ENCODE results near the gene FGF14.
"Not testable (repeated sequence)": the region's sequence is repeated elsewhere in the genome, so short reads cannot be mapped to it uniquely, and the experiment has no call there.

Gene FGF14

GRCh38 chr13:102127153-102127552, 274.7 kb downstream of the FGF14 start:
- no peaks in the 10 kb centered on the region for H3K27me3 Mint-ChIP-seq
- intact Hi-C loops (cut with micrococcal nuclease), result no loop called here
- no peaks in the 10 kb centered on the region for H3K4me1 Mint-ChIP-seq (ENCODE audit: low read depth)
- H3K27ac Mint-ChIP-seq, result no peak overlapping the region
- no peaks in the 10 kb centered on the region for H3K9me3 Mint-ChIP-seq
- H3K4me3 Mint-ChIP-seq, result no peak overlapping the region
- no peaks in the 10 kb centered on the region for H3K36me3 Mint-ChIP-seq (ENCODE audit: low read depth)

- no peaks in the 10 kb centered on the region for H3K27me3 Mint-ChIP-seq
These were observed 279.7 kb downstream of the FGF14 start for GRCh38 chr13:102122147-102122546.

GRCh38 chr13:102117175-102117831, 284.5 kb downstream of the FGF14 start:
- Mint-ChIP-seq H3K27me3 (no peaks in the 10 kb centered on the region), H3K27ac (no peak overlapping the region), H3K4me3 (no peak overlapping the region), H3K9me3 (no peaks in the 10 kb centered on the region), H3K4me1 (ENCODE audit: low read depth) (no peaks in the 10 kb centered on the region), H3K36me3 (ENCODE audit: low read depth) (no peaks in the 10 kb centered on the region)
- intact Hi-C loops (cut with micrococcal nuclease), result no loop called here

More at GRCh38 chr13:102122147-102122546, 279.7 kb downstream of the FGF14 start:
- Mint-ChIP-seq H3K36me3 (ENCODE audit: low read depth) (no peaks in the 10 kb centered on the region), H3K4me1 (ENCODE audit: low read depth) (no peaks in the 10 kb centered on the region), H3K9me3 (no peaks in the 10 kb centered on the region), H3K4me3 (no peak overlapping the region), H3K27ac (no peak overlapping the region)
- intact Hi-C loops (cut with micrococcal nuclease), result no loop called here

- Mint-ChIP-seq H3K36me3 (ENCODE audit: low read depth) (no peaks in the 10 kb centered on the region), H3K27ac (no peak overlapping the region), H3K27me3 (no peaks in the 10 kb centered on the region), H3K4me1 (ENCODE audit: low read depth) (no peaks in the 10 kb centered on the region), H3K4me3 (no peak overlapping the region), H3K9me3 (no peaks in the 10 kb centered on the region)
- intact Hi-C loops (cut with micrococcal nuclease), result no loop called here
These were observed 298.4 kb downstream of the FGF14 start for GRCh38 chr13:102103469-102103868.

- Mint-ChIP-seq H3K4me1 (ENCODE audit: low read depth) (no peaks in the 10 kb centered on the region), H3K27ac (no peak overlapping the region), H3K4me3 (no peak overlapping the region), H3K27me3 (no peaks in the 10 kb centered on the region), H3K36me3 (ENCODE audit: low read depth) (no peaks in the 10 kb centered on the region), H3K9me3 (no peaks in the 10 kb centered on the region)
- intact Hi-C loops (cut with micrococcal nuclease), result no loop called here
These were observed 301.6 kb downstream of the FGF14 start for GRCh38 chr13:102100234-102100633.

GRCh38 chr13:102097708-102098107, 304.1 kb downstream of the FGF14 start:
- H3K4me3 Mint-ChIP-seq, result no peak overlapping the region
- intact Hi-C loops (cut with micrococcal nuclease), result no loop called here
- no peaks in the 10 kb centered on the region for H3K4me1 Mint-ChIP-seq (ENCODE audit: low read depth)

GRCh38 chr13:102093288-102093687, 308.6 kb downstream of the FGF14 start:
- H3K9me3 Mint-ChIP-seq, H3K27ac Mint-ChIP-seq: not testable (repeated sequence)

More at GRCh38 chr13:102097708-102098107, 304.1 kb downstream of the FGF14 start:
- H3K36me3 Mint-ChIP-seq (ENCODE audit: low read depth), result no peaks in the 10 kb centered on the region
- no peaks in the 10 kb centered on the region for H3K27me3 Mint-ChIP-seq
- H3K9me3 Mint-ChIP-seq, result no peaks in the 10 kb centered on the region
- H3K27ac Mint-ChIP-seq, result no peak overlapping the region

GRCh38 chr13:102091231-102091630, 310.6 kb downstream of the FGF14 start:
- Mint-ChIP-seq H3K27me3 (no peaks in the 10 kb centered on the region), H3K4me3 (no peak overlapping the region), H3K9me3 (no peaks in the 10 kb centered on the region), H3K4me1 (ENCODE audit: low read depth) (no peaks in the 10 kb centered on the region), H3K27ac (no peak overlapping the region), H3K36me3 (ENCODE audit: low read depth) (no peaks in the 10 kb centered on the region)
- intact Hi-C loops (cut with micrococcal nuclease), result no loop called here

More at GRCh38 chr13:102093288-102093687, 308.6 kb downstream of the FGF14 start:
- H3K4me3 Mint-ChIP-seq; H3K36me3 Mint-ChIP-seq (ENCODE audit: low read depth); H3K4me1 Mint-ChIP-seq (ENCODE audit: low read depth); H3K27me3 Mint-ChIP-seq; intact Hi-C loops (cut with micrococcal nuclease): not testable (repeated sequence)

GRCh38 chr13:102090532-102090931, 311.3 kb downstream of the FGF14 start:
- no peak overlapping the region for H3K4me3 Mint-ChIP-seq
- H3K27me3 Mint-ChIP-seq, result no peaks in the 10 kb centered on the region
- no peak overlapping the region for H3K27ac Mint-ChIP-seq
- intact Hi-C loops (cut with micrococcal nuclease), result no loop called here
- no peaks in the 10 kb centered on the region for H3K9me3 Mint-ChIP-seq
- no peaks in the 10 kb centered on the region for H3K4me1 Mint-ChIP-seq (ENCODE audit: low read depth)
- no peaks in the 10 kb centered on the region for H3K36me3 Mint-ChIP-seq (ENCODE audit: low read depth)

- intact Hi-C loops (cut with micrococcal nuclease), result no loop called here
- Mint-ChIP-seq H3K9me3 (no peaks in the 10 kb centered on the region), H3K4me1 (ENCODE audit: low read depth) (no peaks in the 10 kb centered on the region), H3K36me3 (ENCODE audit: low read depth) (no peaks in the 10 kb centered on the region), H3K27me3 (no peaks in the 10 kb centered on the region), H3K4me3 (no peak overlapping the region), H3K27ac (no peak overlapping the region)
These were observed 312.1 kb downstream of the FGF14 start for GRCh38 chr13:102089722-102090121.

- no peak overlapping the region for H3K27ac Mint-ChIP-seq
- H3K9me3 Mint-ChIP-seq, result no peaks in the 10 kb centered on the region
- H3K4me3 Mint-ChIP-seq, result no peak overlapping the region
- H3K36me3 Mint-ChIP-seq (ENCODE audit: low read depth), result no peaks in the 10 kb centered on the region
- H3K27me3 Mint-ChIP-seq, result no peaks in the 10 kb centered on the region
- intact Hi-C loops (cut with micrococcal nuclease), result no loop called here
- no peaks in the 10 kb centered on the region for H3K4me1 Mint-ChIP-seq (ENCODE audit: low read depth)
These were observed 312.7 kb downstream of the FGF14 start for GRCh38 chr13:102089177-102089576.

GRCh38 chr13:102073251-102073650, 328.6 kb downstream of the FGF14 start:
- H3K27me3 Mint-ChIP-seq, result no peaks in the 10 kb centered on the region
- intact Hi-C loops (cut with micrococcal nuclease), result no loop called here
- H3K4me3 Mint-ChIP-seq, result no peak overlapping the region
- peaks cover 13% of the 10 kb centered on the region for H3K9me3 Mint-ChIP-seq
- H3K4me1 Mint-ChIP-seq (ENCODE audit: low read depth), result no peaks in the 10 kb centered on the region
- H3K27ac Mint-ChIP-seq, result no peak overlapping the region
- no peaks in the 10 kb centered on the region for H3K36me3 Mint-ChIP-seq (ENCODE audit: low read depth)

- H3K4me3 Mint-ChIP-seq, result no peak overlapping the region
- H3K27ac Mint-ChIP-seq, result no peak overlapping the region
- H3K4me1 Mint-ChIP-seq (ENCODE audit: low read depth), result no peaks in the 10 kb centered on the region
- peaks cover 26% of the 10 kb centered on the region for H3K9me3 Mint-ChIP-seq
- no peaks in the 10 kb centered on the region for H3K27me3 Mint-ChIP-seq
- no peaks in the 10 kb centered on the region for H3K36me3 Mint-ChIP-seq (ENCODE audit: low read depth)
- intact Hi-C loops (cut with micrococcal nuclease), result no loop called here
These were observed 330.1 kb downstream of the FGF14 start for GRCh38 chr13:102071711-102072110.

GRCh38 chr13:102068323-102068722, 333.5 kb downstream of the FGF14 start:
- intact Hi-C loops (cut with micrococcal nuclease); H3K4me3 Mint-ChIP-seq; H3K27me3 Mint-ChIP-seq; H3K4me1 Mint-ChIP-seq (ENCODE audit: low read depth); H3K36me3 Mint-ChIP-seq (ENCODE audit: low read depth); H3K27ac Mint-ChIP-seq: not testable (repeated sequence)
- peaks cover 26% of the 10 kb centered on the region for H3K9me3 Mint-ChIP-seq

- Mint-ChIP-seq H3K36me3 (ENCODE audit: low read depth) (no peaks in the 10 kb centered on the region), H3K27me3 (no peaks in the 10 kb centered on the region), H3K4me3 (no peak overlapping the region), H3K27ac (no peak overlapping the region), H3K9me3 (peaks cover 60% of the 10 kb centered on the region), H3K4me1 (ENCODE audit: low read depth) (no peaks in the 10 kb centered on the region)
- intact Hi-C loops (cut with micrococcal nuclease), result no loop called here
These were observed 346.6 kb downstream of the FGF14 start for GRCh38 chr13:102055090-102055779.
